ENCODE measurements around the gene GRK4. TPM values are rescaled to one million over a fixed set of nuclear protein-coding genes. Genes with fewer than 3 reads are reported as not detected.

Gene GRK4
- total and polyA plus RNA-seq, 2 of the 8 experiments (the other 6 are each of a cell fraction or from before 2014, with no cell fraction given) = 0.77 to 1.8 TPM

- no peak for FAIRE-seq
- H3K9me3 ChIP-seq (ENCODE audit: insufficient read depth in 2 of 2, low read depth in 1 of 2, low read length in 1 of 2) = peaks cover 6 to 7% of the 10 kb centered on the region in 2 experiments; a peak in 3 of 4 replicates
- no peak overlapping the region for H3K27ac ChIP-seq (ENCODE audit: low read depth, low read length)
- TF ChIP-seq POU5F1 (IDR thresholded peaks at IDR 0.05; ENCODE audit: low read depth, low read length) = no peak
Measured at GRCh38 chr4:3060946-3061345, 97.6 kb downstream of the GRK4 start.

More at GRCh38 chr4:3060946-3061345, 97.6 kb downstream of the GRK4 start:
- Histone ChIP-seq H3K4me1 (replicated peaks in 1 of 4; ENCODE audit: control insufficient read depth in 3 of 4, insufficient read depth in 4 of 4, low read length in 3 of 4) (no peaks in the 10 kb centered on the region), H3K56ac (replicated peaks; ENCODE audit: insufficient read length, low read depth, low read length) (no peak overlapping the region), H3K9ac (replicated peaks in 1 of 4; ENCODE audit: extremely low read depth in 1 of 4, low read depth in 3 of 4, low read length in 3 of 4) (no peak overlapping the region), H2AK5ac (ENCODE audit: low read depth, low read length) (no peak overlapping the region), H3K14ac (ENCODE audit: insufficient read length) (no peak overlapping the region), H4K20me1 (replicated peaks in 1 of 2; ENCODE audit: control insufficient read depth in 1 of 2, insufficient read depth in 2 of 2, low read length in 2 of 2) (no peaks in the 10 kb centered on the region), H2BK20ac (ENCODE audit: low read length) (no peak overlapping the region), H3K23me2 (ENCODE audit: low read depth, low read length) (no peaks in the 10 kb centered on the region), H4K5ac (ENCODE audit: insufficient read length, low read depth, low read length) (no peak overlapping the region), H3K4me3 (ENCODE audit: extremely low read depth in 1 of 4, insufficient read depth in 2 of 4, low read depth in 3 of 4, low read length in 4 of 4) (no peak overlapping the region), H2BK15ac (ENCODE audit: low read length) (no peak overlapping the region), H2AFZ (ENCODE audit: low read length) (no peak overlapping the region), H2BK5ac (ENCODE audit: low read depth, low read length) (no peak overlapping the region), H3K18ac (ENCODE audit: extremely low read depth, low read length) (no peak overlapping the region), H4K91ac (replicated peaks; ENCODE audit: insufficient read length, low read length) (no peak overlapping the region), H3K27me3 (replicated peaks in 1 of 4; ENCODE audit: control insufficient read depth in 3 of 4, extremely low read depth in 1 of 4, insufficient read depth in 3 of 4, low read length in 3 of 4) (no peaks in the 10 kb centered on the region), H2BK12ac (ENCODE audit: low read depth, low read length) (no peak overlapping the region), H3K36me3 (ENCODE audit: control insufficient read depth in 2 of 4, insufficient read depth in 4 of 4, low read length in 3 of 4) (no peaks in the 10 kb centered on the region), H3K4me2 (ENCODE audit: insufficient read depth in 1 of 2, low read depth in 2 of 2, low read length in 2 of 2) (no peak overlapping the region), H3K23ac (ENCODE audit: insufficient read length) (no peak overlapping the region), H3K4ac (replicated peaks; ENCODE audit: insufficient read length, low read depth, low read length) (no peak overlapping the region), H4K8ac (ENCODE audit: extremely low read depth, insufficient read depth, low read length) (no peak overlapping the region), H2BK120ac (replicated peaks; ENCODE audit: low read depth, low read length) (no peak overlapping the region), H3K79me1 (ENCODE audit: low read depth, low read length) (no peaks in the 10 kb centered on the region), H3K79me2 (ENCODE audit: control insufficient read depth in 1 of 2, insufficient read depth in 2 of 2, low read length in 2 of 2) (no peaks in the 10 kb centered on the region)
- ChIA-PET POLR2A (ENCODE audit: partially characterized antibody) (no interaction called here), CTCF (ENCODE audit: partially characterized antibody) (interaction anchor here (1.0 to 3.3 kb wide), 4 partner anchors 9 to 75 kb away, joined by 3 to 12 read pairs (median 4); no protein-coding TSS in a partner anchor)
- 87% methylated on average over 6 of the region's 6 CpGs; no CpG with 5 or more reads in 1 of the 2 experiments for WGBS, 2 experiments (ENCODE audit: extremely low coverage in 1 of 2, insufficient coverage in 1 of 2, insufficient read length in 1 of 2, insufficient replicate concordance in 2 of 2, low coverage in 1 of 2, low lambda C conversion rate in 2 of 2, missing lambda C conversion rate in 1 of 2)
- DNase-seq (ENCODE audit: low read depth in 1 of 2, low spot score in 2 of 2) = no peak
